GM18867 (cell line): Measurements from ENCODE around the gene FTO.

ENCODE experiments used
- ATAC-seq: cut with Tn5 transposase; IDR thresholded peaks from one replicate; pipeline ENCODE4 v1.9.1; 2021; ENCODE audit warnings: mild to moderate bottlenecking, moderate library complexity; ENCODE audit not compliant: unreplicated experiment

The FTO gene

GRCh38 chr16:53894686-53895085, 190.7 kb downstream of the FTO start:
- no peak for ATAC-seq

DNA sequence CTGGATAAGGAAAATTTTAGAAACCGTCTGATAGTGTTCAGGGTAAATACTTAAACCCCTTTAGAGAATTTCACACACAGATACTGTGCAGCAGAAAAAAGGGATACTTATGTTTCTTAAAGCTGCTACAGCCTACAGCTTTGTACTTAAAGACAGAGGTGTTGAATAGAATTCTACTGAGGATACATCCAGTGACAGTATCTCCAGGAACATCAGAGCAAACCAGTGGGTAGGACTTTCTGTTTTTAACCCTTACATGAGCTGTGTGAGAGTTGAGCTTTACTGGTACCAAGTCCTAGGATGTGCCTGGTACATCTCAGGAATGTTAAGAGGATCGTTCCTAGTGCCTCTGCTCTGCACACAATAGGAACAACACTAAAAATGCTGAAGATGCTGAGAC, 191.5 kb downstream of the FTO start:
- no peak for ATAC-seq

GRCh38 chr16:53895851-53896250, 191.9 kb downstream of the FTO start:
- ATAC-seq, result no peak

DNA sequence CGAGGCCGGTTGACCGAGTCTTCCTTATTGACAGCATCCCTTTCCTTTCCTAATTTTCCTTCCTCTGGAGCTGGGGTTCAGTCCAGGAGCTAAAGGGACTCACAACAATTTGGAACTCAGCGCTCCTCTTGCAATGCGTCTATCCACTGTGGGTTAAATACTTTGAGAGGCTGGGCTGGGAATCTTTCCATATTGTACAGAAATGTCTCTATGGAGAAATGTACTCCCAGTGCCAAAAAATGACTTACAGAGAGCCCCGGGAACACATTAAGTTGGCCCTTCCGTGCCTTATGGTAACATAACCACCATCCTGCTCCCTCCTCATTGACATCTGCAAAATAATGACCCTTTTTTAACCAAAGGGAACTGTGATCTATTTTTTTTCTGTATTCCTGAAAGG, 192.8 kb downstream of the FTO start:
- no peak for ATAC-seq

DNA sequence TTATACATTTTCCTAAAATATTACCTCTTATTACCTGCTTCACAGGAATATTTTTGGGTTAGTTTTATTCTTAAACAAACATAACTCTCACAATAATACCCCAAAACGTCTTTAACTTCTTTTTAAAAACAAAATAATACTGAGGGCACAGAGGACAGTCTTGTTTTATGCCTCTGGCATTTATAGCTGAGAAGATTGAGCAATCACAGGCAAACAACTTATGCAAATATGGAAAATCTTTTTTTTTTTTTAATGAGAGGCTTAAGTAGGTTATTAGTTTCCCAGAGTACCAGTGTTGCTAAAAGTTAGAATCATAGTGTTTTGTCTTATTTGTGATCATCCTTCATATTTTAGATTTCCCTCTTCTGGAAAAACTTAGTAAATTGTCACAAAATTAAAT, 195.0 kb downstream of the FTO start:
- no peak for ATAC-seq

GRCh38 chr16:53899431-53899830, 195.5 kb downstream of the FTO start:
- ATAC-seq, result no peak

DNA sequence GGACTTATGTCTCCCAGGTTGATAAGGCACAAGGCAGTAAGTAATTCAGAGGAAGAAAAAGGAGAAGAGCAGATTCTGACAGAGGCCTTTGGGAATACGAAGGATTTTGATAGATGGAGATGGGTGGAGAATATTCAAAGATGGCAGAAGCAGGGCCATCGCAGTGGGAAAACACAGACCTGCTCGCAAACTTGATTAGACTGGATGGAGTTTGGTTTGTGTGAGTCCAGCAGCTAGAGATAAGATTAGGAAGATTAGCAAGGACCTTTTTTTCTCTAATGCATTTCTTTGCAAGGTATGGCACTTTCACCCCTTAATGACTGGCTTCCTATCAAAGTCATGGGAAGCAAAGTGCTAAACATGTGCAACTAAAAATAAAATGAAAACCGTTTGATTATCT, 196.7 kb downstream of the FTO start:
- ATAC-seq, result no peak

DNA sequence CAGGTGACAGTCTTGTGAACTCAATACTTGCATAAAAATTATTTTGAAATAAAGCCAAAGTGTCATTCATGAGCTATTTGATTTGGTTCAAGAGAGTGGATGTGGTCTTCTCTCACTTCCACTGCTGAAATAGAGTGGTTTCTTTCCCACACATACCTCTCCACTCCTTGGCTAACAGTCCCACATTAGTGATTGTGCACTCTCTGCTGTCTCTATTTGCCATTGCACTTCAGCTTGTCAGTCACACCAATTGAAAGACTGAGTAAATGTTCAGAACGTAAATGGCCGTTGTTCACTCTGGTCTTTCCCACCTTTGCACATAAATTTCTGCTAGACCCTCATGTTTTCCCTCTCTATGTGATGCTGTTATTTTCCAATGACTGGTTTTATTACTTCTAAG, 197.5 kb downstream of the FTO start:
- ATAC-seq, result no peak

GRCh38 chr16:53904533-53904932, 200.6 kb downstream of the FTO start:
- ATAC-seq, result no peak

DNA sequence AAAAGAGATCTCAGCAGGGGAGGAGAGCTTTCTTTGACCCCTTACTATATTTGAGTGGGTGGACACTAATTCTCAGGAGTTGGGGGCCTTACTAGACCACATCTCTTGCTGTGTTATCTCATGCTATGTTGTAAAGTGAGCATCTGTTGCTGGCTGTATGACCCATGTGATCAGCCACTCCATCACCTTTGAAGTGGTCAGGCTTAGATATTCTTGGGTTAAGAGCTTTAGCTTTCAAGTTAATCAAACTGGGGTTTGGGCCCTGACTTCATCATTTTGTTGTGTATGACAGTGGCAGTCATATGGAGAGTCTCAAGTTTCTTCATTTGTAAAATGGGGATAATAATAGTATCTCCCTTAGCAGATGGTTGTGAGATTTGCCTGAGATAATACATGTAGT, 201.1 kb downstream of the FTO start:
- no peak for ATAC-seq

GRCh38 chr16:53908731-53909130, 204.8 kb downstream of the FTO start:
- no peak for ATAC-seq

- ATAC-seq, result no peak
Observed at GRCh38 chr16:53910990-53911389, 207.0 kb downstream of the FTO start.

DNA sequence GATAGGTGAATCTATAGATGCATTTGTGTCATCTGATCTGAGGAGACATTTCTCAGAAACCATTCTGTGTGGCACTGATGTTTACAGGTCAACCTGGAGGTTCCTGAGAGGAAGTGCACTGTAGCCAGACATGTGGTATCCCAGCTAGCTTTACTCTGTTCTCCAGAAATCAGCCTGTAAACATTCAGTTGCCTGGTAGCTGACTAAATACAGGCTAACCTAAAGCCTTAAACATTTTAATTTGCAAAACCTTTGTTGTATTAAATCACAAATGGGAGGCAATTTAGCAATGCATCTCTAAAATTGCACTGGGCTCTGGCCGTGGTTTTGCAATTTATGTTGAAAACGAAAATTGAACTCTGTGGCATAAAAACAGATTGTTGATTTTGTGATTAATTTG, 207.6 kb downstream of the FTO start:
- no peak for ATAC-seq

- peak; percentile 81 for ATAC-seq
Observed at GRCh38 chr16:53912155-53912554, 208.2 kb downstream of the FTO start.

- ATAC-seq, result no peak
Observed at GRCh38 chr16:53913099-53913870, 209.3 kb downstream of the FTO start.

DNA sequence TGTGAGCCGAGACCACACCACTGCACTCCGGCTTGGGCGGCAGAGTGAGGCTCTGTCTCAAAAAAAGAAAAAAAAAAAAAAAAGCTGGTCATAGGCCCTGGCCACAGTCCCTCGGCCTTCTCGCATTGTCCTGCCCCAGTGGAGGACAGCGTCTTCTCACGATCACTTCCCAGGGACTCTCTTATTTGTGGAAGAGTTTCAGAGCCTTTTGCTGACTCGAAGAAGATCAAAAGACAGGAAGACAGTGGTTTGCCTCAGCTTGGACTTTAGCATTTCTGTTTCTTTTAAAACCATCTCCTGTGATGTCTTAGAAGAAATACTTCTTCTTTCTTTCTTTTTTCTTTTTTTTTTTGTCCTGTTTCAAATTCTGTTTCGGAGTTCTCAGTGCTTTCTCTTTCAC, 210.0 kb downstream of the FTO start:
- no peak for ATAC-seq

DNA sequence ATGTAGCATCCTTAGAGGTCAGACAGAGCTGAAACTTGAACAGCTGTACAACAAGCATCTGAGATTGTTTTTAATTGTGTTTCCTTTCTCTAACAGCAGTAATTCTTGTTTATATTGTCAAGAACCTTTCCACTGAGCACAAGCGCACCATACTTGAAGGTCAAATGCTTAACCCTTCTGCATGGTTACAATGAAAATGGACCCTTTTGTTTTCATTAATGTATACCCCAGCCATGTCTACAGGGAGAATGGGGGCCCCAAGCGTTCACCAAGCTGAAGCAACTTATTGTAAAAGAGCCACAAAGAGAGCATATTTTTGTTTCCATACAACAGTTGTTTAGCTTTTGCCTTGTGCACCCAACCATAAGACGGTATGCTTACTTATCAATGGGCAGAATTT, 210.8 kb downstream of the FTO start:
- ATAC-seq, result no peak

DNA sequence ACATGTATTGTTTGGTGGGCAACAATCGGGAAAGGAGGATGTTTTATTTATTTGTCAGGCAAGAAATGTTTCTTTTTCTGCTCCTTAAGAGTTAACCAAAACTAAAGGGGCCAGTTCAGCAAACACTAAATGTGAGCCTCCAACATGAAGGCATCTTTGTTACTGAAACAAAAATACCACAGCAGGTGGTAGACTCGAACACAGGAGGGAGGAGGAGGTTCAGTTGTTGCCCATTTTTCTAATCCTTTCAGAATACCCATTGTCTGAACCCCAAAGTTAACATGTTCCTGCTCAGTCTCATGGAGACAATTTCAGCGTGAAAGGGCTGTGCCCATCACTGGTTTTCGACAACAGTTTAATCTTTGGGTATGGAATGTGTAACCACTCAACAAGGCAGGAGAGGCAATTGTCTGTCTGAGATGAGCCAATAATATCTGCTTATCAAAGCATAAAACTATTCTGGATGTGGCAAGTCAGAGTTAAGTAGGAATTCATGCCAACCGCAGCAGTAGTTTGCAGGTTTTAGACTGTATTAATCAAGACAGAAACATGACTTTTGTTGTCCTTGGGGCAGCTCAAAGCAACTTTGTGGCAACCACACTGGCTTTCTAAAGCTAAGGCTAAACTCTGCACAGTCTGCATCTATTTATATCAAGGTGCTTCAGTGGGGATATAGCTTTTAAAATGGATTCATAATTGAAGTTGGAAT, 211.7 kb downstream of the FTO start:
- ATAC-seq, result no peak

DNA sequence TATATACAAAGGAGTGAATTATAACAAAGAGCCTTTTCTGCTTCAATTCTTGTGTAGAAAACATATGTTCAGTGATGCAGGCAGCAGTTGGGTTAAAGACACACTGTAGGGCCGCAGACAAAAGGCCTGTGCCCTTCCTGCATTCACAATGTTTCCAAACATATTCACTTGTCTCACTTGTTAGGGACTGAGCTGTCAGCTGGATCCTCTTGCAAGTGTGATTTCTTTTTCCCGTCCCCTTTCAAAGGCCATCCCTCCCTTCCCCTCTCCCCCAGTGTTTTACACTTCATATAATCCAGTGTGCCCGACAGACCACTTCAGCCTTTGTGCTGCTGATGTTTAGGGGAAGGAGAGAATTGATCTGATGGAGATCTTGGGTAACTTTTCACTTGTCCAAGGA, 217.0 kb downstream of the FTO start:
- ATAC-seq, result no peak

DNA sequence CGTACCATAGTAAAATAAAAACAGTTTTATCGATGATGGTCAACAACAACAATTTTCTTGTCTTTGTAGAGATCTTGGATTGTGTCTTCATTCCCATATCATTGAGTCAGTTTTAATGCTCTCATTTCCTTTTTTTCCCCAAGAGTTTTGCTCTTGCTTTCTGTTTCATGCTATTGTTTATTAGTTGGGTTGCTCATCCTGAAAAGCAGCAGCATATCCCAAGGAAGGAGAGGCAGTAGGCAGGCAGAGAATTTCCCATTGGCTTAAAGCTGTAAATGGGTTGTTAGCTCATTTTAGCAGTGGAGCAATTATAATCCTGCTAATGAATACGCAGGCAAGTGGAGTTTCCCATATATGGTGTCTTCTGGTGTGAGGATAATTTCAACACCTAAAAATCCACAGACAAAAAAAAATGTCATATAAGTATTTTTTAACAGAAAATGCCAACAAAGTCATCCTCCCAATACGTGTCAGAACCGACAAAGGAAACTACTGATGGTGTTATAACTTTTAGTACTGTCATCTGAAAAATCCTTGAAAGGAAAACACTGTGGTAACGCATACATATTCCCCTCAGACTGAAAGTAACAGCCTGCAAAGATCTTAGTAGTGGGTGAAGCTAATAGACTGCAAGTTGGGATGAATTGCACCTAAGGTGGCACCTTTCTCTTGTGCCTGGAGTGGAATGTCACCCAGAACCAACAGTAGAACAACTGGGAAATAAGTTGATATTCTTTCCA, 218.3 kb downstream of the FTO start:
- no peak for ATAC-seq

GRCh38 chr16:53922807-53923571, 219.0 kb downstream of the FTO start:
- no peak for ATAC-seq
